Midbrain (tissue), 1 donor: ENCODE data around the gene GPR84.

Experiments
- DNase-seq: peaks from one replicate; lab custom pipeline; 2025; lab: John Stamatoyannopoulos, UW

GPR84 gene

GRCh38 chr12:54364413-54364812, at the start of gene GPR84:
Gene GPR84 (minus strand): TSS chr12:54364486. CDS start chr12:54363851, 635 bp downstream.
- DNase-seq = no peak

- no peak for DNase-seq
Measured at GRCh38 chr12:54413284-54414190, 49.3 kb upstream of the GPR84 start.

- no peak for DNase-seq
Measured at GRCh38 chr12:54412786-54413185, 48.5 kb upstream of the GPR84 start.

GRCh38 chr12:54412348-54412747, 48.1 kb upstream of the GPR84 start:
- DNase-seq = no peak

GRCh38 chr12:54411391-54412241, 47.3 kb upstream of the GPR84 start:
- no peak for DNase-seq

- no peak for DNase-seq
Measured at GRCh38 chr12:54409267-54409666, 45.0 kb upstream of the GPR84 start.

GRCh38 chr12:54407183-54407905, 43.1 kb upstream of the GPR84 start:
- DNase-seq = no peak

GRCh38 chr12:54405573-54405972, 41.3 kb upstream of the GPR84 start:
- DNase-seq = no peak

GRCh38 chr12:54405106-54405505, 40.8 kb upstream of the GPR84 start:
- DNase-seq = no peak

- peak; percentile 34 for DNase-seq
Measured at GRCh38 chr12:54404061-54405004, 40.0 kb upstream of the GPR84 start.

- DNase-seq = no peak
Measured at GRCh38 chr12:54401119-54401518, 36.8 kb upstream of the GPR84 start.

GRCh38 chr12:54398995-54399793, 34.9 kb upstream of the GPR84 start:
- peak; percentile 86 for DNase-seq

GRCh38 chr12:54398218-54398617, 33.9 kb upstream of the GPR84 start:
- no peak for DNase-seq

- no peak for DNase-seq
Measured at GRCh38 chr12:54397157-54397556, 32.9 kb upstream of the GPR84 start.

- no peak for DNase-seq
Measured at GRCh38 chr12:54395545-54395944, 31.3 kb upstream of the GPR84 start.

- DNase-seq = no peak
Measured at GRCh38 chr12:54394986-54395385, 30.7 kb upstream of the GPR84 start.

GRCh38 chr12:54394281-54394719, 30.0 kb upstream of the GPR84 start:
- DNase-seq = peak; percentile 69

- no peak for DNase-seq
Measured at GRCh38 chr12:54393743-54394142, 29.5 kb upstream of the GPR84 start.

GRCh38 chr12:54393207-54393609, 28.9 kb upstream of the GPR84 start:
- DNase-seq = no peak
